ENCODE measurements around the gene DCC.

Gene DCC

DNA sequence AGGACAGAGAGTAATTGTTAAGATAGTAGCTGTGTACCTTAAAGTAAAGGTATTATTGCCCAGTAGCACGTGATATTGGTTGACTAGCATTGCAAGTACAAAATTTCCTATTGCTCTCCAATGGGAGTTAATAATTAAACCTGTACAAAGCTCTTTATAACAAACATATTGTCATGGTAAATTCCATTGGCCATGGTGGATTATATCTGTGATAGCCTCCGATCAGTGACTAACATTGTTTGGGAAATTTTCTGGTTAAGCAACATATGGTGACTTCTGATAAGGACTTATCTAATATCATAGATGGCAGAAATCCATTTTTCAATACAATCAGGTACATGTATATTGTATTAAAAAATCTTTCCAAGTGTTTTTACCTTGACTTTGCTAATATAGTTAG is 360.8 kb downstream of the DCC start:
- no peak for DNase-seq (ENCODE audit: low read depth)

DNA sequence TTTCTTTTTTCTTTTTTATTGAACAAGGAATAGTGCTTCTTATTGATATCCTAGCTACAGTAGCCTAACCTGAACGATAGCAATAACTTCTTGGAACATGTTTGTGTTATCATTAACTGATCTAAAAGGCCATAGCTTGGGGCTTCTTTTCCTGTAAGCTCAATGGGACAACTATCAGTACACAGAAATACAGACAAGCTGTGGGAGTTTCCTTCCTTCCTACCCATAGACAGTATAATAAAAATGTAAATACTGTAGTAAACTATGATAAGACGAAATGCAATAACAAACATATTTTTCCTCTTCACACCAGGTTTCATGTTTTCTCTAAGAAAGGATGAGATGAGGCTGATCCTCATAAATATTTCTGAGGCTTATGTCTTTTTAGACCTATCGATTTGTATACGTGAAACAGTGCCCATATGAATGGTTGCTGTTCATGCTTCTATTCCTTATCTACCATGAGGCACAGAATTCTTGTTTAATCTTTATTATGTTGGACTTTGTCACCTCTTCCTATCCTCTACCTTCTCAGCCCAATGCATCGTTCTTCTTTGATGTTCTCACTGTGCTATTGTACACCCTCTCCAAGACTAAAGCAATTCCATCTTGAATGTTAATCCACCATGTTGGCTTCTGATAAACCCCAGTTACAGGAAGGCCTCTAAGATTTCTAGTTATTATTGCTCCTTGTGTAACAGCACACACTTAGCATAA is 361.4 kb downstream of the DCC start:
- DNase-seq (ENCODE audit: low read depth) = no peak

GRCh38 chr18:52715421-52715820 is 375.4 kb downstream of the DCC start:
- DNase-seq (ENCODE audit: low read depth) = no peak

DNA sequence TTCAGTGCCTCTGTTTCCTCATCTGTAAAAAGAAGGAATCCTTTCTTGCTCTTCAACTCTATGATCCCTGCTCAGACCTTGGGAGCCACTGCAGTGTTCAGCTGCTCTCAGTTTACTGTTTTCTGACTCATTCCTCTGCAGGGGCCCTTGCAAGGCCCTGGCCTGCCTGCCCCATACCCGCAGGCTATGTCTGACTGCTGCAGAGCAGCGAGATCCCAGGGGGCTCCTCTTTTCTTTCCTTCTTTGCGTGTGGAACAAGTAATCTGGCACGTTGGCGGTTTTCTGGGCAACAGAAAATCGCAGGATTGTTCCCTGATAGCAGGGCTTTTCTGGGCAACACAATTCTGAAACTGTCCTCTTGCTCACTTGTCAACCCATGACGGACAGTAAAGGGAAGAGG is 376.0 kb downstream of the DCC start:
- no peak for DNase-seq (ENCODE audit: low read depth)

GRCh38 chr18:52716973-52717372 is 377.0 kb downstream of the DCC start:
- DNase-seq (ENCODE audit: low read depth) = no peak

- DNase-seq (ENCODE audit: low read depth) = no peak
These were observed 382.9 kb downstream of the DCC start for GRCh38 chr18:52722904-52723303.

GRCh38 chr18:52723550-52723970 is 383.6 kb downstream of the DCC start:
- no peak for DNase-seq (ENCODE audit: low read depth)

GRCh38 chr18:52730972-52731619 is 391.1 kb downstream of the DCC start:
- DNase-seq (ENCODE audit: low read depth) = no peak

DNA sequence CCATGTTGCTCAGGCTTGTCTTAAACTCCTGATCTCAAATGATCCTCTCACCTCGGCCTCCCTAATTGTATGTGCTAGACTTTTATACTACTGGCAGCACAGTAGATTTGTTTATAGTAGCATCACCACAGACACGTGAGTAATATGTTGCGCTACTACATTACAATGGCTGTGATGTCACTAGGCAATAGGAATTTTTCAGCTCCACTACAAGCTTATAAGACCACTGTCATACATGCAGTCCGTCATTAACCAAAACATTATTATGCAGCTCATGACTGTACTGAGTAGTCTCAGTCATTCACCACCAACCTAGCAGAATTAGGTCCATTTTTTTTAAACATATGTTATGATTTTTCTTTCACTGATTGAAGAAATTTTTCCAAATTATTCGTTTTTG is 398.9 kb downstream of the DCC start:
- DNase-seq (ENCODE audit: low read depth) = no peak

DNA sequence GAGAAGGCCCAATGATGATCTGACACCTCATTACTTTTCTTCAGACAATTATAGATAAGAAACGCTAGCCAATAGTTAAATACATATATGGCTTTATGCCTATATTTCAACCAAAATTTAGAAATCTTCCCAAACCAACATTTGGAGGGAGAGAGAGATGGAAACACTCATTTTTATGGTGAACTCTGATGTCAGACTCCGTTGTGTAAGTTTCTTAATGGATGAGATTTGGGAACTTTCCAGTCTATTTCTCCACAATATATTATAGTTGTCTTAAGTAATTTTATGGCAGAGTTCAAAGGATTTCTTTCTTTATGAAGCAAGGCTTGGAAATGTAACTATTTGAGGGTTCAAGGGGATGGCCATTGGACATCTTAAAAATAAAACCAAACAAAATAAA is 407.0 kb downstream of the DCC start:
- no peak for DNase-seq (ENCODE audit: low read depth)

DNA sequence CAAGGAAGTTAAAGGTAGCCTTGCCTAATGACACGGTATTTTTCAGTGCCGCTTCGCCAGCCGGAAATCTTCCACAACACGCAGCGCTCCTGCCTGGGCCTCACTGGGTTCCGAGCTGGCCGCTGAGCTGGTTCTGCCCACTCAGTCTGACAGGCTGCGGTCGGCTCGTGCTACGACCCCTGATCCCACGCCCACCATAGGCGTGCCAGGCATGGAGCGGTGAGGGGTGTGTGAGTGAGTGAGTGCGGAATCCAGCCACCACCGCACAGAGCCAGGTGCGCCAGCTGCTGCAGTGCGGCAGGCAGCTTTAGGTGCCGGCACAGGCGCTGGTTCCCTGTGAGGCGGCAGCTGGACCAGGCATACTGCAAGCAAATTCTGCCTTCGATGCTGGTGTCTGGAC is 407.9 kb downstream of the DCC start:
- no peak for DNase-seq (ENCODE audit: low read depth)

DNA sequence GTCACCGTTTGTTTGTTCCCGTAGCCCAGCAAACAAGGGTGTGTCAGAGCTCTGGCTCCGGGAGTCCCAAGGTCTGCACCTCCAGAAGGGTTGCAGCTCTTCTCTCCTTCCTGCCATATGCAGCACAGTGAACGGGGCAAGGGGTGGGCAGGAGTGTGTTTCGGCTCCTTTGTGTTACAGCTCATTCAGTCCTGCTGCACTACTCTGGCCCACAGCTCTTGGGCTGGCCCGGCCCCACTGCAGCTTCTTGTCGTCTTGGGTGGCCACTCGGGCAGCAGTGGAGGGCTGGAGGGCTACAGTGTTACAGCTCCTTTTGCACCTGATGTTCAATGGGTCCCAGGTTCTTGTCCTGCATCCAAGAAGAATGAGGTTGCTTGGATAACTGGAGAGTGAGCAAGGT is 408.3 kb downstream of the DCC start:
- no peak for DNase-seq (ENCODE audit: low read depth)

GRCh38 chr18:52749542-52749941 is 409.5 kb downstream of the DCC start:
- DNase-seq (ENCODE audit: low read depth) = no peak

DNA sequence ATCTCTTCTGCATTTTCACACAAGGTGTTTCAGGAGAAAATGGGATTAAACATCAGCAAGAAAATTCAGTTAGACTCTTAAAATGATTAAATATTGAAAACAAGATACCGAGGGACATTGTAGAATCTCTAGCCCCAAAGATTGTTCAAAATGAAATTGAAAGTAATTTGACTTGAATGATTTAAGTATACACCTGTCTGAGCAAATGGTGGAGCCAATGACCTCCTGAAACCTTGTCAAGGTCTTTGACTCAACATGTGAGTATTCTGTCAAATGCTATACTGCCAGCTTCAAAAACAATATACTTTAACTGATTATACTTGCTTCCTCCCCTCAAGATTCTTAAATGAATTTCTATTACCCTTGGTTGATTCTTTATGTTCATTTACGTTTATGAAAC is 411.0 kb downstream of the DCC start:
- DNase-seq (ENCODE audit: low read depth) = no peak

- DNase-seq (ENCODE audit: low read depth) = no peak
These were observed 424.3 kb downstream of the DCC start for GRCh38 chr18:52764316-52764715.

- no peak for DNase-seq (ENCODE audit: low read depth)
These were observed 426.1 kb downstream of the DCC start for GRCh38 chr18:52766002-52766545.

DNA sequence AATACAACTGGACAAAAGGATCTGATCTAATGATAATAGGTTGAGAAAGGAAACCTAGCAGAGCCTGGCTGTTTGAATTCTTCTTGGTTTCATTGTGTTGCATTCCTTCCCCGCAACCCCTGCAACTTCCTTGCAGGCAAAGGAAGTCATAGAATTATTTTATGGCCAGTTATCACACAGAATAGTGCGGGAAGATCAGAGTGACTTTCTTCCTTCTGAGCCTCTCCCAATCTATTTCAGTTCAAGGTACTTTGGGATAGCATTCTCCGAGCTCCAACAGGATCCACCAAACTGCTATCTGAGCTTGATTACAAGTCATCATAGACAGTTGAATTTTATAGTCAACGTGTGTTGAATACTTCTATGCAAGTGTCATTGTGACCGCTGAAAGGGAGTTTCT is 441.1 kb downstream of the DCC start:
- DNase-seq (ENCODE audit: low read depth) = no peak

- no peak for DNase-seq (ENCODE audit: low read depth)
These were observed 451.3 kb downstream of the DCC start for GRCh38 chr18:52791321-52791720.

- DNase-seq (ENCODE audit: low read depth) = no peak
These were observed 472.8 kb downstream of the DCC start for GRCh38 chr18:52812834-52813233.

GRCh38 chr18:52813635-52814416 is 473.8 kb downstream of the DCC start:
- no peak for DNase-seq (ENCODE audit: low read depth)

DNA sequence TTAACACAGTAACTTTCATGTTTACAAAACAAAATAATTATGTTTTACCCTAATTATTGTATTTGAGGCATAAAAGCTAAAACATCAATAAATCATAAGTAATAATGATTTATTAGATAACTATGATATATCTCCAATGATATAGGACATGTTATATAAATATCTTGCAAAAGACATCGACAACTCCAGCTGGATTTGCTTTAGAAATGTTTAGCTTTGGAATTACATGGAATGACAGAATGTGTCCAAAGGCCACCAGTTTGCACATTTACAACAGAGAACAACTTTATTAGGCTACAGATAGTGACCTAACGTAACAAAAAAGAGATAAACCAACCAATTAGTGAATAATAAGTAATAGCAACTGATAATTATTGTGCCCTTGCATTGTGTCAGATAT is 475.7 kb downstream of the DCC start:
- no peak for DNase-seq (ENCODE audit: low read depth)

DNA sequence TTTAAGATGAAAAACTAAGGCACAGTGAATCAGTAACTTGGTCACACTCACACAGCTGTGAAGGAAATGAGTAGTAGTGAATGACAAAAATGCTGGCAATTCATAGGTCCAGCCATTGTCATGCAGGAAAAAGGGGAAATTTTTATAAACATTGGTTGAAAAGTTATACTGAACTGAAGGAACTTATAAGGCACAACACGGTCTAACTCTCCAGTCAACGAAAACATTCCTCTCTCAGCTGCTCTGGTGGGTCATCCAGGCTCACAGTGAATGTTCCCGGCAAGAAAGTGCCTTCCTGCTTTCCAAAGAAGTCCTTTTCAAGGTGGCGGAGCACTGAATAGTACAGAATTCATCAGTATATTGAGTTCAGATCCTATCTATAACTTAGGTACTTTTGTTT is 476.1 kb downstream of the DCC start:
- DNase-seq (ENCODE audit: low read depth) = no peak

GRCh38 chr18:52822160-52822559 is 482.2 kb downstream of the DCC start:
- no peak for DNase-seq (ENCODE audit: low read depth)
